ENCODE data around the gene HRH3.

Gene HRH3

DNA sequence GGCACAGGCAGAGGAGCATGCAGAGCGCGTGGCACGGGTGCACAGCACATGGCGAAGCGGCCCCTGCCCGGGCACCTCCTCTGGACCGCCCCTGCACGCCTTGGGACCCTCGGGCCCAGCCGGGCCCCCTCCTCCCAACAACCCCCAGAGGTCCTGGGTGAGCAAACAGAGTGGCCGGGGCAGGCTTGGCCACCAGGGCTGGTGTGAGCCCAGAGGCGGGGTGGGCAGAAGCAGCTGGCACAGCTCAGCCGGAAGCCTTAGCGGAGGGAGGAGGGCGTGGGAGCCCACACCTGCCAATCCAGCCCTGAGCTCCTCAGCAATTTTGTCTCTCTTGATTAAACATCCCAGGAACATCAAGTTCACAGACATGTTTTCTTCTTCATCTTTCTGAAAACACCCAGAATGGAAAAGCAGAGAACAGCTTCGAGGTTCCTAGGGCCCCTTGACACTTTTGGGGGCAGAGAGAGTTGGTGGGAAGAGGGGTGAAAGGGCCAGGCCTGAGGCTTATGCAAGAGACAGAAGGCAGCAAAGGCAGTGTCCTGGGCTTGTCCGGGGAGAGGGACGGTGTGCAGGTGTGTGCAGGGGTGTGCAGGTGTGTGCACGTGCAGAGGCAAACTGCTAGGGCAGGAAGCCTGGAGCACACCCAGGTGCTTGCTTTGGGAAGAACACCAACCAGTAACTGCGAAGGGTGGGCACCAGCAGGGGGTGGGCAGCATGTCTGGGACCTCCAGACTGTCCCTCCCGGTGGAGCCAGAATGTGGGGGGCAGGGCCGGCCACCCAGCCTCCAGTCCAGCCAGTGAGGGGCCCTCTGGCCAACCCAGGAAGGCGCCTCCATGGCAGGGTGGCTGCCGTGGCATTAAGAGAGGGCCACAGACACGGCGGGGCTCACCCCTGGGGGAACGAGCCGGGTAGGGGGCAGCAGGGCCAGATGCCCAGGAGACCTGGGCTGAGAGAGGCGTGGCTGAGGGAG is 4.8 kb downstream of the HRH3 start:
- no peak for DNase-seq

- no peak for DNase-seq
Observed at GRCh38 chr20:62214067-62214466, 6.0 kb downstream of the HRH3 start.

- no peak for DNase-seq
Observed at GRCh38 chr20:62212299-62212698, 7.8 kb downstream of the HRH3 start.

DNA sequence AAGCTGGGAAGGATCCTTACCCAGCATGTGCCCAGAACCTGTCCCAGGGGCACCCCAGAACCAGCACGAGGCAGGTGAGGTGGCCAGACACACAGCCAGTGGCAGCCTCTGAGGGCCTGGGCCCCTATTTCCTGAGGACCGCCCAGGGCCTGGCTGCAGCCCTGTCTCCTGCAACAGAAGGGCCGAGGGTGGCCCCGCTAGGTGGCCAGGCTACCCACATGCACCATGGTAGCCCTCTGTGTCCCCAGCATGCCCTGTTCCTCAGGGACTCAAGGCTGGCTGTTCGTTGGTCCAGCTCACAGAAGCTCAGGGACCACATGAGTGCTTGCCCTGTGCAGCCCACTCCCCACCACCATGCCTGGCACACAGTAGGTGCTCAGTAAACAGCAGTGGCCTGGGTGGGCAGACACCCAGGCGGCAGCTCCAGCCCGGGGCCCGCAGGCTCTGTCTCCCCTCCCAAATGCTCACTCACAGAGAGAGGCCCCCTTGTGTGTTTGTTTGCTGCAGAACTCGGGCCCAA is 8.2 kb downstream of the HRH3 start:
- no peak for DNase-seq

- DNase-seq = no peak
Observed at GRCh38 chr20:62211216-62211615, 8.9 kb downstream of the HRH3 start.

DNA sequence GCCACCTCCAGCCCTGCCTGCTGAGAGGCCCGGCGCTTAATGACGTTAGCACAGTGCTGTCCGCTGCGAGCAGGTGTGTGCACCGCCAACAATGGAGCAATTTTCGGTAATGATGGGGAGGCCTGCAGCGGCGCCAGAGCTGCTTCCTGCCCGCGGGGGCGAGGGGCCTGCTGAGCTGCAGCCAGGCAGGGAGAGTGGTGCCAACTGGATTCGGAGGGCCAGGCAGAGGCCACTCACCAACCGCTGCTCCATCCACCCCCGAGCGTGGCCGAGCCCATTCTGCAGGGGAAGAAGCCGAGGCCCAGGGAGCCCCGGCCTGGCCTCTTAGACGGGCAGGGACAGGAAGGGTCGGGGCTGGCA is 9.6 kb downstream of the HRH3 start:
- no peak for DNase-seq

DNA sequence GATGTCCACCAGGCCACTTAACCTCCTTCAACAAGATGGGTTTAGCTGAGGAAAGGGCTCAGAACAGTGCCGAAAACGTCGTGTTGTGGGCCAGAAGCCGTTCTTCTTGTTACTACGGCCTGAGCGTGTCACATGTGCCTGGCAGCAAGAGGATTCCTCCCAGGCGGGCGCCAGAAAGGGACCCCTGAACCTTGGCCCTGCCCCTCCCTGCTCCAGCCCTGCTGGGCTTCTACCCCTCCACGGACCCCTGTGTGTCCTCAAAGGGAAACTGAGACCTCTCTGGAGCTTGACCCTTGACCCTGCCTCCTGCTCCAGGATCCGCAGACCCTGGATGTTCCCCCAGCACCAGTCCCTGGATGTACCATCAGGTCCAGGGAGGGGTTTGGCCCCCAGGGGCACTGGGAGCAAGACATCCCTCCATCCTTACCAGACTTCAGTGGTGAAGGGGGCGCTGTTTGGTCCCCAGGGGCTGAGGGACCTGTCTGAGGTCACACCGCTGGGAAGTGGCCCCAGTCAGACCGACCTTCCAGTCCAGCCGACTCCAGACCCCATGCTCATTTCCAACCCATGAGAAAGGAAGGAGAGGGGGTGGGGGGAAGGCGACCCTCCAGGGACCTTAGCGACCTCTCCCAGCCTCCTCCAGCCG is 10.1 kb downstream of the HRH3 start:
- DNase-seq = no peak

DNA sequence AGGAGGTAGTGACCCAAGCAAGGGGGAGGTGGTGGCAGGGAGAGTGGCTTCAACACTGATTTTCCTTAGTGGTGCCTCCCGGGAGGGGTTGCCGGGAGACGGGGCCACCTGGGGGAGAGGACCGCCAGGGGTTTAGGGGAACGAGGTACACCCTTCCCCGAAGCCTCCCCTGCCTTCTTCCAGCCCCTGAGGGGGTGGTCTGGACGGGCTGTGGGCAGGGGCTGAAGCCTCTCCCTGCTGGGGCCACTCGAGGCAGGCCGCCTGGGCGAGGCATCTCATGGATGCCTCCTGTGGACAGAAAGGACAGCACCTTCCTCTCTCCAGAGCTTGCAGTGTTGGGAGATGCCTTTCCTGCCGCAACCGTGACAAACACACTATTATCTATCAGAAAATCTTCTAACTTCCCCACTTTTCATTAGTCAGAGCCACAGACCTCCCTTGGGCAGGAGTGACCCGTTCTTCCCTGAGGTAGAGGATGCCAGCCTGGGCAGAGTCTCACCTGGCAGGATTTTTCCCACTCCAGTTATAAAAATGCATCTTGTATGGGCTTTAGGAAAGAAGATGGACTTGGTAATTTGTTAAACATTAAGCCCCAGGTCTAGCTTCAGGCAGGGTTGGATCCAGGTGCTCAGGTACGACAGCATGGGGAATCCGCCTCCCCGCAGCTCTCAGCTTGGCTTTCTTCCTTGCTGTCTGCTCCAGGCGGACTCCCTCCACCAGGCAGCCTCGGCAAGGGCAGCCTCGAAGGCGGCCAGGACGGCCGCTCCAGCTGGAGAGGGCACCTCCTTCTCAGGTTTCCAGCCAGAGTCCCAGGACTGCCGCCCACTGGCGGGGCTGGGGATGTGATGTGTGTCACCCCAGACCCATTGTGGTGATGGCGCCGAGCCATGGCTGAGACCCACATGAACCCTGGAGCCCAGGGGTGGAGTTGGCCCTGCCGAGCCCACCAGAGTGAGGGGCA is 11.0 kb downstream of the HRH3 start:
- no peak for DNase-seq

GRCh38 chr20:62208061-62208794 is 11.8 kb downstream of the HRH3 start:
- no peak for DNase-seq

DNA sequence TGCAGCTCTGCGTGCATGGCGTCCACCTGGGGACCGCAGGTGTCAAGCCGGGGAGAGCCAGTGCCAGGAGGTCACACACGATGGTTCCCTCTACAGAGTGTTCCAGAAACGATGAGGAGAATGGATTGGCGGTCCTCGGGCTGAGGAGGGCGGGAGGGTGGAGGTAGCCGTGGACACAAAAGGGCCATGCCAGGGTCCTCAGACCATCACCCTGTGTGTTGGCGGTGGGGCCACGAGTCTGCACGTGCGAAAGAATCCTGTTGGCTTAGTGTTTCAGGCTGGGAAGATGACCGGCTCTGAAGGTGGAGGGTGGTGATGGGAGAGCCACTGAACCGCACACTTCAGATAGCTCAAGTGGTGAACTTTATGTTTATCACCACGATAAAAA is 13.7 kb downstream of the HRH3 start:
- no peak for DNase-seq

GRCh38 chr20:62205618-62206387 is 14.3 kb downstream of the HRH3 start:
- no peak for DNase-seq

DNA sequence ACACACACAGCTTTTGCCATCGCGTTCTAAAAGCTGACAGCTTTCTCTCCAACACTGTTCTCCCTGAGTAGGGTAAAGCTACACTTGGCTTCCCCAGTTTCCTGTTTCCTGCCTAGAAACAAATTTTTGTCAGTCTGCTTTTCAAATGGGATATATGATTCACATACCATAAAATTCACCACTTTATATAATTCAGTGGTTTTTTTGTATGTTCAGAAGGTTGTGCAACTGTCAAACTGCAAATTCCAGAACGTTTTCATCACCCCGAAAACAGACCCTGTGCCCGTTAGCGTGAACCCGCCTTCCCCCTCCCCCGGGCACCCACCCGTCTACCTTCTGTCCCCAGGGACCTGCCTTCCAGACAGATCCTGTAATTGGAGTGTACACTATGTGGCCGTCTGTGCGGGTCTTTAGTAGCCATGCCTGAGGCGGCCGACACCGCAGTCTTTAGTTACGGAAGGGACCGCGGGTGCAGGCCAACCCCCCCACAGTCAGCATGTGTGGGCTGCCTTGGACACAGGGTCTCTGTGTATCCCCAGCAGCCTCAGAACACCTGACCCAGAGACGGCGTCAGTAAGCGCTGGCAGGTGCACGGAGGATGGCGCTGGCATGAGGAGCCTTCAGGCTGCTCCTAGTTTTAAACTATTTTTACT is 16.6 kb downstream of the HRH3 start:
- no peak for DNase-seq

GRCh38 chr20:62202676-62203377 is 17.3 kb downstream of the HRH3 start:
- DNase-seq = no peak

- DNase-seq = no peak
Observed at GRCh38 chr20:62202083-62202395, 18.0 kb downstream of the HRH3 start.

GRCh38 chr20:62201173-62202082 is 18.6 kb downstream of the HRH3 start:
- DNase-seq = no peak

DNA sequence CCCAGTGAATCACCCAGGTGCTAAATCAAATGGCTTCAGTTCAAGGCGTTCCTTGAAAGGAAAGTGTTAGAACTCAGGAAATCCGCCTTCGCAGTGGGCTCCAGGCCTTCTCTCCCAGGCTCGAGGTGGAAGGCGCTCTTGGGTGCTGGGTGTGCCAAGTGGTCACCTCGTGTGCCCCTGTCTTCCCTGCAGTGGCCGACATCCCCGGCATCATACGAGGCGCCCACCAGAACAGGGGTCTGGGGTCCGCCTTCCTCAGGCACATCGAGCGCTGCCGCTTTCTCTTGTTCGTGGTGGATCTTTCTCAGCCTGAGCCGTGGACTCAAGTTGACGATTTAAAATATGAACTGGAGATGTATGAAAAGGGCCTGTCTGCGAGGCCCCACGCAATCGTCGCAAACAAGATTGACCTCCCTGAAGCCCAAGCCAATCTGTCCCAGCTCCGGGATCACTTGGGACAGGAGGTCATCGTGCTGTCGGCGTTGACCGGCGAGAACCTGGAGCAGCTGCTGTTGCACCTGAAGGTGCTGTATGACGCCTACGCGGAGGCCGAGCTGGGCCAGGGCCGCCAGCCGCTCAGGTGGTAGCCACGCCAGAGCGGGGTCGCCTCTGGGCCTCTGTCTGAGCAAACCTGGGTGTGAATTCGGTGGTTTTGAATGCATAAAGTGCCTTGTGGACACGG is 19.4 kb downstream of the HRH3 start:
- DNase-seq = no peak

- DNase-seq = no peak
Observed at GRCh38 chr20:62198931-62199330, 21.1 kb downstream of the HRH3 start.

GRCh38 chr20:62198496-62198895 is 21.6 kb downstream of the HRH3 start:
- no peak for DNase-seq

GRCh38 chr20:62197801-62198200 is 22.3 kb downstream of the HRH3 start:
- DNase-seq = no peak

Data from KG1 (cell line).